HG02642 (cell line): ENCODE data around the gene NINJ2.
A peak's percentile ranks its signal among the peaks of the same experiment; 100 is the strongest.
"Not testable (repeated sequence)": the region's sequence is repeated elsewhere in the genome, so short reads cannot be mapped to it uniquely, and the experiment has no call there.

Experiments
- ATAC-seq: cut with Tn5 transposase; IDR thresholded peaks from one replicate; pipeline ENCODE4 v1.9.1; 2021; ENCODE audit warnings: mild to moderate bottlenecking; ENCODE audit not compliant: unreplicated experiment, poor library complexity

The NINJ2 gene, protein sequence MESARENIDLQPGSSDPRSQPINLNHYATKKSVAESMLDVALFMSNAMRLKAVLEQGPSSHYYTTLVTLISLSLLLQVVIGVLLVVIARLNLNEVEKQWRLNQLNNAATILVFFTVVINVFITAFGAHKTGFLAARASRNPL

DNA sequence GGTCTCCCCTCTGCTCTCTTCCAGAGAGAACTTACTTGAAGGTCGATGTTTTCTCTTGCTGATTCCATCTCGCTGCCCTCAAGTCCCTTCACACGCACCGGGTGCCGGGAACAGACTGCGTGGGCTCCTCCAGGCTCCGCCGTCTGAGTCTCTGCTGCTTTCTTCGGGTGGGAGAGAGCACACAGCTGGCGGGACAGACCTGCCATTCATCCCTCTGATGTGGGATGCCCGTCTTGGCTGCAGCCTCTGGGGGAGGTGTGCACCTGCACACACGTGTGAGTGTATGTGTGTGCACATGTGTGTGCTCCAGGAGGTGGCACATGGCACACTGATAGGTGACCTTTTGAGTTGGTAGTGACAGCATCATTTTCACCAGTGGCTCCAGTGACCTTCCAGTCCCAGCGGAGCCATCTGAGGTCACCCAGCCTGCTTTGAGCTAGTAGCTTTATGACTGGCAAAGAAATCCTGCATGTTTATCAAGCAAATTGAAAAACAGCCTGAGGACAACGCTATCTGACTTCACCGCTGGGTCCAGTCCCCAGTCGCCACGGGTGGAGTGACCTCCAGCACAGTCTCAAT is at the start of gene NINJ2:
Gene NINJ2 (minus strand): TSS at position 153 of the 579 bp plus-strand sequence. CDS start 85 bp downstream, at position 68.
- no peak for ATAC-seq

DNA sequence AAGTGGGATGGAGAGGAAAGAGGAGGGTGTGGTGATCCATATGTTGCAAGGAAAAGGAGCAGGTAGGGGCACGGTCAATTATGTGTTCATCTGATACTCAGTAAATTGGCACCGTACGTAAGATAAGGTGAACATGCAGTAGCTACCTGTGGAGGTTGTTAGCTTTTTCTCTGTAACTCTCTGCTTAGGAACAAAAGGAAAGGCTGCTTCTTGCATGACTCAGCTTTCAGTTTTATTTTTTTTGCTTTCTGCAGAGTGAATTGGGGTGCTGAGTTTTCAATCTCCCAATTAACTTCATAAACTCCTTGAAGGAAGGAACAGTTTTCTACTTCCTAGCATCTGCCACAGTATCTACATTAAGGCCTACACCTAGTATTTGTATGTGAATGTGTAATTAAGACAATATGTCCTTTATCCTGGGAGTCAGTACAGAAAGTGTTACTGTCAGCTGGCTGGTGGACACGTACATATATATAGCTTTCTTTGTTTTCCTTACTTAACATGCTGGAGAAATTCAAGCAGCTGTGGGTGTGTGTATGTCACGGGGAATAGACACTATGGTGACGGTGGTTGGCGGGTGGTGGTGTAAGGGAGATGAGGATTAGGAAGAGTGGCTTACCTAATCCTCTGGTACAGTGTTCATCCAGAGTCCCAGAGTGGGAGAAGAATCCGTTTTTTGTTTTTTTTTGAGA is 49.1 kb upstream of the NINJ2 start:
- ATAC-seq, result no peak

DNA sequence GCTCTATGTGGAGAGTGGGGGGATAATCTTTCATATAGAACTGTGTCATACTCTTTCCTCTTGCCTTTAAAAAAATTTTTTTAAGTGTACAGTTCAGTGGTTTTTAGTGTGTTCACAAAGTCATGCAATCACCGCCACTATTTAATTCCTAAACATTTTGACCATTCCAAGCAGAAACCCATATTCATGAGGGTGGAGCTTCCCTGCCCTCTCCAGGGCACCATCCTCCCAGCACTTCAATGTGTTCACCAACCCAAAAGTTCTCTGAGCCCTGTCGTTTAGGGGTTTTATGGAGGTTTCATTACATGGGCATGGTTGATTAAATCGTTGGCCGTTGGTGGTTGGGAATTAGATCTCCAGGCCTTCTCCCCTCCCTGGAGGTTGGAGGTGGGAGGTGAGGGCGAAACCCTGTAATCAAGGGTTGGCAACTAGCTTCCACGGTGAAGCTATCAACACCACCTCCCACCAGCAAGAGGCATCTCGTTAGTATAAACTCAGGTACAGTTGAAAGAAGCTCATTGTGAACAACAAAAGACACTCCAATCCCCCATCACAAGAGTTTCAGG is 46.3 kb upstream of the NINJ2 start:
- no peak for ATAC-seq

DNA sequence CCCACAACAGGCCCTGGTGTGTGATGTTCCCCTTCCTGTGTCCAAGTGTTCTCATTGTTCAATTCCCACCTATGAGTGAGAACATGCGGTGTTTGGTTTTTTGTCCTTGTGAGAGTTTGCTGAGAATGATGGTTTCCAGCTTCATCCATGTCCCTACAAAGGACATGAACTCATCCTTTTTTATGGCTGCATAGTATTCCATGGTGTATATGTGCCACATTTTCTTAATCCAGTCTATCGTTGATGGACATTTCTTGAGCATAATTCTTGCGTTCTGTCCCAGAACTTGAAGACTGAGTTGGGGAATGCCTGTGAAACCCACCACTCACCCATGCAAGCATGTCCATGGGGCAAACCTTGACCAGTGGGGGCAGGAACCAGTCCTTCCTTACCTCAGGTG is 44.8 kb upstream of the NINJ2 start:
- not testable (repeated sequence) for ATAC-seq

DNA sequence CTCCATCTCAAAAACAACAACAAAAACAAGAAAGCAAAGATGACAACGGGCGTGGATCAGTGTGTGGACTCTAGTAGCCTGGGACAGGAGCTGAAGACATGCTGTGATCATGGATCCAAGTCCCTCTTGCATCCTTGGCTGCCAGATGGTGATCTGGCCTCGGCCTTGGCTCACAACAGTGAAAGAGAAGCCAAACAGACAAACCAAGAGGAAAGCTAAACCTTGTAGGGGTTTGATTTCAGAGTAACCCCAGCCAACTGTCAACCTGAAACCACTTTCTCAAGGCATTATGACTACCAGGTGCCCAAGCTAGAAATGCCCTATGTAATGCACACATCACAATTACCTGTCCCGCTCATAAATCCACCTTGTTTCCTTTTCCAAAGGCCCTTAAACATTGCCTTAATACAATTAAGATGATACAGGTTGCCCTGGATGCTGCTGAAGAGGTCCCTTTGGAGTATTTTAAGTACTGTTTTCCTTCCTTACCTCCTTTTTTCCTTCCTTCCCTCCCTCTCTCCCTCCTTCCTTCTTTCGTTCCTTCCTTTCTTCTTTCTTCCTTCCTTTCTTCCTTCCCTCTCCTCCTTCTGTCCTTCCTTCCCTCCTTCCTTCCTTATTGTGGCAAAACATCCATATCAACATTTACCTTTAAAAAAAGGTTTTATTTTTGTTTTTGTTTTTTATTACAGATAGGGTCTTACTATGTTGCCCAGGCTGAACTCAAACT is 41.4 kb upstream of the NINJ2 start:
- ATAC-seq, result no peak

DNA sequence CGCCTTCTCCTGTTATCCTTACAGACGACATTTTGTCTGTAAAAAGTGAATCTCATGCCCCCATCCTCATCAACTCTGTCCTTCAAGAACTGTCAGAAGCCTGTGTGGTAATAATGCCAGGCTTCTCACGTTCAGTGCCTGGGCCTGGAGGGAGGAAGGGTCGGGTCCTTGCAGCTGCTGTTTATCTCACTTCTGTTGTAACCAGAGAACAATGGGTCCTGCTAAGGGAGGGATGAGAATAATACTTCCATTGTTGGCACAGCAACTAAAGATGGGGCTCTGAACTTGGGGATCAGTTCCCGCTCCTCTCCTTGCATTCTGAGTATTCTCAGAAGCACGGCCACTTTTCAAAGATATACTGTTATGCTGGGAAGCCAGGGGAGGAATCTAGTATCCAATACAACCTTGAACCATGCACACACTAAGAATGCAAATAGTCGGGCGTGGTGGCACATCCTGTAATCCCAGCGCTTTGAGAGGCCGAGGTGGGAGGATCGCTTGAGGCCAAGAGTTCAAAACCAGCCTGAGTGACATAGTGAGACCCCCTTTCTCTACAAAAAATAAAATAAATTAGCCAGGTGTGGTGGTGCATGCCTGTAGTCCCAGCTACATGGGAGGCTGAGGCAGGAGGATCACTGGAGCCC is 38.8 kb upstream of the NINJ2 start:
- ATAC-seq, result no peak

DNA sequence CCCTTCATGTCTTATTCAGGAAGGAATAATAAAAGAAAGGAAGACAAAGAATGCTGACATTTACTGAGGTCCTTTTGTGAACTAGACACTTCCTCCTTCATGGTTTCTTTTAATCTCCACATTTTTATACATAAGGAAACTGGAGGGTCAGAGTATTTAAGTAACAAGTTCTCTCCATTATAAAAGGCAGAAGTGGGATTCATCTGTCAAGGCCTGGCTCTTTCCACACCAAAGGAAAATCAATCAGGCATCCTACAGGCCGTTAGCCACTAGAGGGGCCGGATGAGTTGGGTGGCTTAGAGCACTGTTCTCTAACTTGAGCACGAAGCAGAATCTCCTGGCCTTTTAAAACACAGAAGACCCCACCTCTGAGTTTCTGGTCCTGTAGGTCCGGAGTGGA is 36.8 kb upstream of the NINJ2 start:
- ATAC-seq, result no peak

DNA sequence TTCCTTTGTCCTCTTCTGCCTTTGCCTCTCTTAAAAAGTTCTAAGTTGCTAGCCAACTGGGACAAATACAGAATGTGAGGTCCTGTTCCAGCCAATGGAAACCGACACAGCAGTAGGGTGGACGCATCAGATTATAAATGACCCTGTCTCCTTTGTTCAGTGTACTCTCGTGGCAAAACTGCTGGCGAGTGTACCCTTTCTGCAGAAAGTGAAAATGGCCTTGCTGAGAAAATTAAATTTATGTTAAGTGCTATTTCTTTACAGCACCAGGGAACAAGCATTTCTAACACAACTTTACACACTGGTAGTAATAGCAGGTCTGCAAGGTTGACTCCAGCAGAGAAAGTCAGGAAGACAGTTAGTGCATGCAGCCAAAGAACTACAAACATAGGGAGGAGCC is 35.0 kb upstream of the NINJ2 start:
- not testable (repeated sequence) for ATAC-seq

DNA sequence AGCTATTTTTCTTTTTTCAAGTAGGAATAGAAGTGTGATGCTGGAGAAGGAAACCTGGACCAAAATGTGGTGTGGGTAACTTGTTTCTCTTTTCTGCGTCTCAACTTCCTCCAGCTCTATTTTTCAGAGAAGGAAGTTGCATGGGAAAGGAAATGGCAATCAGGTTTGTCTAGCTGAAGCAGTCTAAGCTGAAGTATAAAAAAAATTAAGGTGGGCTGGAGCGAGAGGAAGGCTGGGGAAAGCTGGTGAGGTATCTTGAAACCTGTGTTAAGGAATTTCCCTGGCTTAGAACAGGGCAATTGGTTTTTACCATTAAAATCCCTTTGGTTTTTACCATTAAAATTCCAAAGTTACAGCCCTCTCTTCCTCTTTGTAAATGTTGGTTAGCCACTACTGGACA is 34.2 kb upstream of the NINJ2 start:
- ATAC-seq, result no peak

DNA sequence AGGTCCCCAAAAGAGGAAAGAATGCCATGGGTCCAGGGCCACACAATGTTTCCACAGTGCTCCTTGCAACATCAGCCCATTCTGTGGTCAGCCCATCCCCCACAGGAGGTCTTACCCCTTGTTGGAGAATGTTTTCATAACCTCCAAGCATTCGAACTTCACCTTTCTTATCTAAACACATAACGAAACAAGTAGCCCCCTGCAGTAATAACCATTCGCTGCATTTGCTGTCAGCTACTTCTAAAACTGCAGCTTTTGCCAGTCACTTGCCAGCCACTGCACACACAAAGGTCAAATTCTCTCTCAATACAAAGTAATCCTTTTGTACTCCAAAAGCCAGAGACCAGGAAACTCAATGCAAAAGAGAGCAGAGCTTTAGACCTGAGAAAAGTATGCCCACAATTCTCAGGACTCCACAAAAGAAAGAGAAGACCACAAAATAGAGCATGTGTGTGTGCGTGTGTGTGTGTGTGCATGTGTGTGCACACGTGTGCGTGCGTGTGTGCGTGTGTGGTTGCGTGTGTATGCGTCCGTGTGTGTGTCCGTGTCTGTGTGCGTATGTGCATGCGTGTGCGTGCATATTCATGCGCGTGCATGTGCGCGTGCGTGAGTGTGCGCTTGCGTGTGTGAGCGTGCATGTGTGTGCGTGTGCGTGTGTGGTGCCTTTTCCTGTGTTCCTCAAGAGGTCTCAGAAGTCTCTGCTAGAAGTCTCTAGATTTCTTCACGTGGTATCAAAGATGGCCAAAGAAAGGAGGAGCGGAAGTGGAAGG is 31.7 kb upstream of the NINJ2 start:
- ATAC-seq, result no peak

DNA sequence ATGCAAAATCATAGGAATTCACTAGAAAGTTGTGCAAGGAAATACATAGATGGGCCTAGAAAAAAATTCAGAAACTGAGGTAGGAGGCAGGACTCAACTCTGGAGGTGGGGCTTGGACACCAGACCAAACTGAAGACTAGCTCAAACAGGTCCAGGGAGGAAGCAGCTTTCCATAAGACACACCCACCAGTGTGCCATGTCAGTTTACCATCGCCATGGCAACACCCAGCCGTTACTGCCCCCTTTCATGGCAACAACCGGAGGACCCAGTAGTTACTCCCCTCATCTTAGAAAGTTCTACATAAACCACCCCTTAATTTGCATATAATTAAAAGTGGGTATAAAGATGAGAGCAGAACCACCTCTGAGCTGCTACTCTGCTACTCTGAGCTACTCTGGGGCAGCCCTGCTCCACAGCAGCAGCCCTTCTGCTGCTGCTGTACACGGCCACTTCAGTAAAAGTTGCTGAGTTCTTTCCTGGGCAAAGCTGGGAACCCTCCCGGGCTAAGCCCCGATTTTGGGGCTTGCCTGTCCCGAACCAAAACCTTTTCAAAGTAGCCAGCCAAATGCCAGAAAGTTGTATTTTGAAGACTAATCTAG is 30.8 kb upstream of the NINJ2 start:
- no peak for ATAC-seq

DNA sequence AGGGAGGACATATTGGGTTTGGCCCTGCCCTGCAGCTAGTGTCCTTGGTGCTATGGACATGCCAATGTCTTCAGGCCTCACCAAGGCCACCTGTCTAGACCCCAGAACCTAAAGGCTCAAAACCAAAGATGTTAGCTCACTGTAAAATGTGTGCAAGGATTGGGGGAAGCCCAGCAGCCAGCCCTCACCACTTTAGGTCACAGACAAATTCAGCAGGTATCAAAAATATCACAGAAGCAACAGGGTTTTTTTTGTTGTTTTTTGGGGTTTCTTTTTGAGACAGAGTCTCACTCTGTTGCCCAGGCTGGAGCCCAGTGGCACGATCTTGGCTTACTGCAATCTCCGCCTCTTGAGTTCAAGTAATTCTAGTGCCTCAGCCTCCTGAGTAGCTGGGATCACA is 29.0 kb upstream of the NINJ2 start:
- ATAC-seq, result no peak

DNA sequence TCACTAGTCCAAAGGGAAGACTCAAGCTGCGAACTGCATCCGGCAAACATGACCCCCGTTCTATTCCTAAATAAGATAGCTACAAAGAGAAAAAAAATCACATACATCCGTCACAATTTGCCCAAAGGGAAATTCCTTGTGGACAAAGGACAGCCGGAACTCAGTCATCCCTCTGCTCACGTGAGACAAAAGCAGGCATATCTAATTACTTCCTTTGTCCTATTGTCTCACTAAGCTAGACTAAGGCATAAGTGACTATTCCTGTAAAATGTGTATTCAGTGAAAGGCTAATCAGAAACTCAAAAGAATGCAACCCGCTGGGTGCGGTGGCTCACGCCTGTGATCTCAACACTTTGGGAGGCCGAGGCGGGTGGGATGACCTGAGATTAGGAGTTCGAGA is 27.2 kb upstream of the NINJ2 start:
- no peak for ATAC-seq

DNA sequence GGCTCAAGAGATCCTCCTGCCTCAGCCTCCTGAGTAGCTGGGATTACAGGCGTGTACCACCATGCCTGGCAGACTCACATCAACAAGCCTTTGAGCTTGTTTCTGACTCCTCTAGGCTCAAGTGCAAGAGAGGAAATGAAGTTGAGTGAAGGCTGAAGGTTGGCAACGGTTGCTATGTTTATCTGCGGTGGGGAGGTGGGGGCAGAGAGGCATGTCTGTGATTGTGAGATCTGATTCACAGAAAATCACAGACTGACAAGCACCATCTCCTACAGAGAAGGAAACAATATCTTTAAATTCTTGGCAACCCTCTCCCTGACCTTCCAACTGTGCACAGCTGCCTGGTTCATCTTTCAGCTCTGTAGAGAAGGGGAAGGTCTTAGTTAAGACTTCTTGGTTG is 22.1 kb upstream of the NINJ2 start:
- ATAC-seq, result peak; percentile 74

DNA sequence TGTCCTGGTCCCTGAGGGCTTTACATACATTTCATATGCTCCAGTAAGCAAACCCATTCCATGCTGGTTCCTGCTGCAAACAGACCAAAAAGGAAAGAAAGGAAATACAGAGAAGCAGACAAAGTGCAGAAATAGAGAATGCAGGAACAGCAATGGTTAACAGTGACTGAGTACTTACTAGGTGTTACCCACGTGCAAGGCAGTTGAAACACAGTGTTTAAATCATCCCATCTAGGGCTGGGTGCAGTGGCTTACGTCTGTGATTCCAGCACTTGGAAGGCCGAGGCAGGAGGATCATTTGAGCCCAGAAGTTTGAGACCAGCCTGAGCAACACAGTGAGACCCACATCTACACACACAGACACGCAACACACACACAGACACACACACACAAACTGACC is 21.2 kb upstream of the NINJ2 start:
- no peak for ATAC-seq

DNA sequence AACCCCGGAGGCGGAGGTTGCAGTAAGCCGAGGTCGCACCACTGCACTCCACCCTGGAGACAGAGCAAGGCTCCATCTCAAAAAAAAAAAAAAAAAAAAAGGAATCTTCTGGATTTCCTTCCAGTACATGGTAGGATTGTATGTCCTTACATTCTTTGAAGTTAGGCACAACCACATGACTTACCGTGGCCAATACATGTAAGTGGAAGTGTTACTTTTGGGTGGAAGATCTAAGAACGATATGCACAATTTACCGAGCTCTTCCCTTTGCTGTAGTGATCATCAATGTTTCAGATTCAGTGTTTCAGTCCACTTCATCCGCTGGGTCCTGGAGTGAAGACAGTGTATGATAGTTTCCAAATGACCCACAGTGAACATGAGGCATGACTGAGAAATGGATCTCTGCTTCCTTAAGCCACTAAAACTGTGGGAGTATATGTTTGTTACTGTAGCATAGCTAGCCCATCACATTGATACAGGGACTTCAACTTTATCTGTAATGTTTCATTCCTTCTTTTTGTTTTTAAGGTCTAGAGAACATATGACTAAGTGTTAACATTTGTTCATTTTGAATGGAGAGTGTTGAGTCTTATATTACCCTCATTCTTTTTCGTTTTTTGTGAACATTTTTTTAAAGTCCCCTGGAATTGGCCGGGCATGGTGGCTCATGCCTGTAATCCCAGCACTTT is 18.5 kb upstream of the NINJ2 start:
- no peak for ATAC-seq

DNA sequence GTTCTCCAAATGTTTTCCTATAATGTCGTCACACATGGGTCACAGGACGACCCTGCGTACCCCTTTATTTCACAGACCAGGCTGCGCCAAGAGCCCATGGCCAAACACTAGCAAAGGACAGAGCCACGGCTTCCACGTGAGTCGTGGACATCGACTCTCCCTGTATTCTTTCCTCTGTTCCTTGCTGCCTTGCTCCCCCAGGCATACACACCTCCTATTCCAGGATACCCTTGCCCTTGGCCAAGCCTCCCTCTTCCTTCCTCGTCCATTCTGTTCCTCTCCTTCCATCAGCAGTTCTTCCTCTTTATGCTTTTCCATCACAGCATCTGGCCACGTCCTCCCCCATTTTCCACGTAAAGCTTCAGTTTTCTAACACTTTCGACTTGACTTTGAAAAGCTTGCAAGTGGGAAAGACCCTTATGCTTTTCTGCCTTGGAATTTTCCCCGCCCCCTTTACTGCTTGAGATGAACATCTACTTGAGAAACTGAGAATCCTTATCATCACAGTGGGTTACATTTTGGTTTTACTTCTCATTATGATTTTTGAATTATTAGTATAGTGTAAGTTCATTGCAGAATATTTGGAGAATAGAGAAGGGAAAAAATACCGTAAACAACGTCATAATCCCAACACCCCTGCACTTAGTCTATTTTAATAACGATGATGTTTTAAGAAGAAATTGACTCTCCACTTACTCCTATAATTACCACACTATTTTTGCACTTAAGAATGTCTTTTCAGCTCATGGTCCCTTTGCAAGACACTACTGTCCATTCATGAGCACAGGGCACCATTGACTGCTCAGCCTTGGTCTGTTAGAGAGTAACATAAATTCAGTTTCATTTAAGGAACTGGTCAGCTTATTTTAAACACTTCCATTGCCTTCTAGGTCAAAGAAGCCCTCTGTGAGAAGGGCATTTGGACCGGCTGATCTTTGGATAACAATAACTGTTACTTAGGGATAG is 15.8 kb upstream of the NINJ2 start:
- no peak for ATAC-seq

DNA sequence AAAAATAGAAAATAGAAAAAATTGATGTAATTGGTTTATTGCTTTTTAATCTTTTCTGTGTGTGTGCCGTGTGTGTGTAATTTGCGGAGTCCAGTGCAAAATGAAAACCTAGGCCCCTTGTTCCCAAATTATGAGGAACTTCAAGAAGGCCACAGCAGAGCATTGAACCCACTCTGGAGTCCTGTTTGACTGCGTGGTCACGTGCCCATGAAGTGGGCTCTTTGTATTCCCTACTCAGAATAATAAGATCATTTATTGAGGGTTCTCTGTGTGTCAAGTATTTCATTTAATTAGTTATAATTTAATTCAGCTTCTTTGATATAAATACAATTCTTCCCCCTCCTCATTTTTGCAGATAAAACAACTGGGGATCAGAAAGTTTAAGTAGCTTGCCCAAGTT is 12.3 kb upstream of the NINJ2 start:
- no peak for ATAC-seq
